ENCODE results near the gene USP47.

The USP47 gene

GRCh38 chr11:11864803-11865202, 23.0 kb downstream of the USP47 start:
- Histone ChIP-seq H3K4me1 (ENCODE audit: control insufficient read depth, insufficient read depth, low read length) (no peaks in the 10 kb centered on the region; the same call in 1 of the 2 replicates), H3K9me3 (ENCODE audit: control insufficient read depth, insufficient read depth, low read depth, low read length) (no peaks in the 10 kb centered on the region), H3K27ac (ENCODE audit: extremely low read depth, low read depth, low read length) (no peak overlapping the region), H3K4me3 (ENCODE audit: low read depth, low read length) (no peak overlapping the region), H3K36me3 (ENCODE audit: control insufficient read depth in 2 of 2, insufficient read depth in 1 of 2, low read length in 2 of 2) (no peaks in the 10 kb centered on the region)
- POLR2A ChIA-PET, result no interaction called here
- CTCF ChIA-PET, result interaction anchor here (0.7 to 1.1 kb wide), 3 partner anchors 11 to 77 kb away, joined by 3 read pairs; no protein-coding TSS in a partner anchor
- TF ChIP-seq, protein P1, sequence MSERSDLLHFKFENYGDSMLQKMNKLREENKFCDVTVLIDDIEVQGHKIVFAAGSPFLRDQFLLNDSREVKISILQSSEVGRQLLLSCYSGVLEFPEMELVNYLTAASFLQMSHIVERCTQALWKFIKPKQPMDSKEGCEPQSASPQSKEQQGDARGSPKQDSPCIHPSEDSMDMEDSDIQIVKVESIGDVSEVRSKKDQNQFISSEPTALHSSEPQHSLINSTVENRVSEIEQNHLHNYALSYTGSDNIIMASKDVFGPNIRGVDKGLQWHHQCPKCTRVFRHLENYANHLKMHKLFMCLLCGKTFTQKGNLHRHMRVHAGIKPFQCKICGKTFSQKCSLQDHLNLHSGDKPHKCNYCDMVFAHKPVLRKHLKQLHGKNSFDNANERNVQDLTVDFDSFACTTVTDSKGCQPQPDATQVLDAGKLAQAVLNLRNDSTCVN (tag by site-specific recombination; optimal IDR thresholded peaks at IDR 0.05), result no peak
- TF ChIP-seq ZNF837 (tag by site-specific recombination; IDR thresholded peaks at IDR 0.05), result no peak

GRCh38 chr11:11865449-11865848, 23.7 kb downstream of the USP47 start:
- Histone ChIP-seq H3K4me3 (ENCODE audit: low read depth, low read length) (no peak overlapping the region), H3K9me3 (ENCODE audit: control insufficient read depth, insufficient read depth, low read depth, low read length) (no peaks in the 10 kb centered on the region), H3K27ac (ENCODE audit: extremely low read depth, low read depth, low read length) (no peak overlapping the region), H3K36me3 (ENCODE audit: control insufficient read depth in 2 of 2, insufficient read depth in 1 of 2, low read length in 2 of 2) (no peaks in the 10 kb centered on the region), H3K4me1 (ENCODE audit: control insufficient read depth, insufficient read depth, low read length) (no peaks in the 10 kb centered on the region; the same call in 1 of the 2 replicates)
- TF ChIP-seq KLF8 (tag by site-specific recombination; IDR thresholded peaks at IDR 0.05) (no peak), ZNF266 (tag by site-specific recombination; IDR thresholded peaks at IDR 0.05; ENCODE audit: low read depth) (no peak), ZNF184 (tag by site-specific recombination; IDR thresholded peaks at IDR 0.05) (no peak), ZNF391 (tag by site-specific recombination; IDR thresholded peaks at IDR 0.05; ENCODE audit: borderline replicate concordance, low read depth) (no peak), ZNF366 (tag by site-specific recombination; conservative IDR thresholded peaks at IDR 0.05) (no peak), ZNF202 (tag by site-specific recombination; IDR thresholded peaks at IDR 0.05; ENCODE audit: borderline replicate concordance) (no peak), ZNF341 (tag by site-specific recombination; IDR thresholded peaks at IDR 0.05; ENCODE audit: low read depth) (no peak), ZNF626 (tag by site-specific recombination; IDR thresholded peaks at IDR 0.05) (no peak), ZNF404 (tag by site-specific recombination; IDR thresholded peaks at IDR 0.05) (no peak)
- TF ChIP-seq, protein P2, sequence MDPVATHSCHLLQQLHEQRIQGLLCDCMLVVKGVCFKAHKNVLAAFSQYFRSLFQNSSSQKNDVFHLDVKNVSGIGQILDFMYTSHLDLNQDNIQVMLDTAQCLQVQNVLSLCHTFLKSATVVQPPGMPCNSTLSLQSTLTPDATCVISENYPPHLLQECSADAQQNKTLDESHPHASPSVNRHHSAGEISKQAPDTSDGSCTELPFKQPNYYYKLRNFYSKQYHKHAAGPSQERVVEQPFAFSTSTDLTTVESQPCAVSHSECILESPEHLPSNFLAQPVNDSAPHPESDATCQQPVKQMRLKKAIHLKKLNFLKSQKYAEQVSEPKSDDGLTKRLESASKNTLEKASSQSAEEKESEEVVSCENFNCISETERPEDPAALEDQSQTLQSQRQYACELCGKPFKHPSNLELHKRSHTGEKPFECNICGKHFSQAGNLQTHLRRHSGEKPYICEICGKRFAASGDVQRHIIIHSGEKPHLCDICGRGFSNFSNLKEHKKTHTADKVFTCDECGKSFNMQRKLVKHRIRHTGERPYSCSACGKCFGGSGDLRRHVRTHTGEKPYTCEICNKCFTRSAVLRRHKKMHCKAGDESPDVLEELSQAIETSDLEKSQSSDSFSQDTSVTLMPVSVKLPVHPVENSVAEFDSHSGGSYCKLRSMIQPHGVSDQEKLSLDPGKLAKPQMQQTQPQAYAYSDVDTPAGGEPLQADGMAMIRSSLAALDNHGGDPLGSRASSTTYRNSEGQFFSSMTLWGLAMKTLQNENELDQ (tag by site-specific recombination; IDR thresholded peaks at IDR 0.05; ENCODE audit: low read depth), result no peak
- TF ChIP-seq, protein P3, sequence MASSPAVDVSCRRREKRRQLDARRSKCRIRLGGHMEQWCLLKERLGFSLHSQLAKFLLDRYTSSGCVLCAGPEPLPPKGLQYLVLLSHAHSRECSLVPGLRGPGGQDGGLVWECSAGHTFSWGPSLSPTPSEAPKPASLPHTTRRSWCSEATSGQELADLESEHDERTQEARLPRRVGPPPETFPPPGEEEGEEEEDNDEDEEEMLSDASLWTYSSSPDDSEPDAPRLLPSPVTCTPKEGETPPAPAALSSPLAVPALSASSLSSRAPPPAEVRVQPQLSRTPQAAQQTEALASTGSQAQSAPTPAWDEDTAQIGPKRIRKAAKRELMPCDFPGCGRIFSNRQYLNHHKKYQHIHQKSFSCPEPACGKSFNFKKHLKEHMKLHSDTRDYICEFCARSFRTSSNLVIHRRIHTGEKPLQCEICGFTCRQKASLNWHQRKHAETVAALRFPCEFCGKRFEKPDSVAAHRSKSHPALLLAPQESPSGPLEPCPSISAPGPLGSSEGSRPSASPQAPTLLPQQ (tag by site-specific recombination; IDR thresholded peaks at IDR 0.05), result no peak
- CTCF ChIA-PET, result interaction anchor here (0.9 kb wide), 2 partner anchors 16 to 18 kb away, joined by 3 to 4 read pairs; no protein-coding TSS in a partner anchor
- POLR2A ChIA-PET, result no interaction called here

GRCh38 chr11:11866203-11866602, 24.4 kb downstream of the USP47 start:
- Histone ChIP-seq H3K36me3 (ENCODE audit: control insufficient read depth in 2 of 2, insufficient read depth in 1 of 2, low read length in 2 of 2) (no peaks in the 10 kb centered on the region), H3K4me3 (ENCODE audit: low read depth, low read length) (no peak overlapping the region), H3K4me1 (ENCODE audit: control insufficient read depth, insufficient read depth, low read length) (no peaks in the 10 kb centered on the region), H3K9me3 (ENCODE audit: control insufficient read depth, insufficient read depth, low read depth, low read length) (no peaks in the 10 kb centered on the region), H3K27ac (ENCODE audit: extremely low read depth, low read depth, low read length) (no peak overlapping the region)
- TF ChIP-seq SCRT1 (tag by site-specific recombination; IDR thresholded peaks at IDR 0.05; ENCODE audit: borderline replicate concordance), result no peak
- TF ChIP-seq ZNF645 (tag by site-specific recombination; IDR thresholded peaks at IDR 0.05), result no peak
- no peak for TF ChIP-seq ZFP3 (tag by site-specific recombination; IDR thresholded peaks at IDR 0.05; ENCODE audit: low read depth)
- TF ChIP-seq, protein P4, sequence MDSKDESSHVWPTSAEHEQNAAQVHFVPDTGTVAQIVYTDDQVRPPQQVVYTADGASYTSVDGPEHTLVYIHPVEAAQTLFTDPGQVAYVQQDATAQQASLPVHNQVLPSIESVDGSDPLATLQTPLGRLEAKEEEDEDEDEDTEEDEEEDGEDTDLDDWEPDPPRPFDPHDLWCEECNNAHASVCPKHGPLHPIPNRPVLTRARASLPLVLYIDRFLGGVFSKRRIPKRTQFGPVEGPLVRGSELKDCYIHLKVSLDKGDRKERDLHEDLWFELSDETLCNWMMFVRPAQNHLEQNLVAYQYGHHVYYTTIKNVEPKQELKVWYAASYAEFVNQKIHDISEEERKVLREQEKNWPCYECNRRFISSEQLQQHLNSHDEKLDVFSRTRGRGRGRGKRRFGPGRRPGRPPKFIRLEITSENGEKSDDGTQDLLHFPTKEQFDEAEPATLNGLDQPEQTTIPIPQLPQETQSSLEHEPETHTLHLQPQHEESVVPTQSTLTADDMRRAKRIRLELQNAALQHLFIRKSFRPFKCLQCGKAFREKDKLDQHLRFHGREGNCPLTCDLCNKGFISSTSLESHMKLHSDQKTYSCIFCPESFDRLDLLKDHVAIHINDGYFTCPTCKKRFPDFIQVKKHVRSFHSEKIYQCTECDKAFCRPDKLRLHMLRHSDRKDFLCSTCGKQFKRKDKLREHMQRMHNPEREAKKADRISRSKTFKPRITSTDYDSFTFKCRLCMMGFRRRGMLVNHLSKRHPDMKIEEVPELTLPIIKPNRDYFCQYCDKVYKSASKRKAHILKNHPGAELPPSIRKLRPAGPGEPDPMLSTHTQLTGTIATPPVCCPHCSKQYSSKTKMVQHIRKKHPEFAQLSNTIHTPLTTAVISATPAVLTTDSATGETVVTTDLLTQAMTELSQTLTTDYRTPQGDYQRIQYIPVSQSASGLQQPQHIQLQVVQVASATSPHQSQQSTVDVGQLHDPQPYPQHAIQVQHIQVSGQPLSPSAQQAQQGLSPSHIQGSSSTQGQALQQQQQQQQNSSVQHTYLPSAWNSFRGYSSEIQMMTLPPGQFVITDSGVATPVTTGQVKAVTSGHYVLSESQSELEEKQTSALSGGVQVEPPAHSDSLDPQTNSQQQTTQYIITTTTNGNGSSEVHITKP (tag by site-specific recombination; IDR thresholded peaks at IDR 0.05), result no peak
- ChIA-PET POLR2A (no interaction called here), CTCF (interaction anchor here (0.5 to 0.9 kb wide), 5 partner anchors 17 to 609 kb away, joined by 3 to 4 read pairs (median 3); no protein-coding TSS in a partner anchor)

Data from HEK293 (cell line).